HepG2 (cell line): ENCODE measurements around the gene FAM228B. TPM values are rescaled to one million over a fixed set of nuclear protein-coding genes. Genes with fewer than 3 reads are reported as not detected.

Experiments
- CC2D1A ChIP-seq: sonication (generic); formaldehyde crosslinking; IDR thresholded peaks from 2 replicates; pipeline ENCODE4 v1.8.1; 2023; ENCODE audit warnings: mild to moderate bottlenecking, missing genetic modification reagents
- ELF3 ChIP-seq: IDR thresholded peaks from 2 replicates; pipeline ENCODE4 v1.6.1; 2016; ENCODE audit warnings: missing genetic modification reagents, missing compliant biosample characterization
- ESRRA ChIP-seq: sonication (generic); formaldehyde crosslinking; IDR thresholded peaks from 2 replicates; pipeline ENCODE4 v1.5.1; 2020; ENCODE audit warnings: mild to moderate bottlenecking, low read depth, missing genetic modification reagents
- HCFC1 ChIP-seq: fragments of 150-350 bp; IDR thresholded peaks from 2 replicates; pipeline ENCODE4 v1.6.1; 2014; ENCODE audit warnings: low read depth, low read length
- HNF4G ChIP-seq, 2 experiments: sonication (generic) in 1 of 2; formaldehyde crosslinking in 1 of 2; IDR thresholded peaks; 2 replicates each; pipeline versions ENCODE4 v1.4.0 to v1.6.1; 2011 to 2020; ENCODE audit warnings: borderline replicate concordance in 2 of 2, low read depth in 2 of 2, mild to moderate bottlenecking in 2 of 2, low read length in 1 of 2, missing genetic modification reagents in 1 of 2, moderate library complexity in 1 of 2
- HOXA3 ChIP-seq: sonication (generic); formaldehyde crosslinking; IDR thresholded peaks from 2 replicates; pipeline ENCODE4 v1.5.0; 2020; ENCODE audit warnings: missing genetic modification reagents
- KDM5B ChIP-seq: sonication (generic); formaldehyde crosslinking; IDR thresholded peaks from 2 replicates; pipeline ENCODE4 v1.4.0; 2020; ENCODE audit warnings: missing genetic modification reagents, mild to moderate bottlenecking, borderline replicate concordance
- RFX5 ChIP-seq: IDR thresholded peaks from 2 replicates; pipeline ENCODE4 v1.6.1; 2011; ENCODE audit warnings: low read depth, low read length, improper control_type of control experiment
- SOX5 ChIP-seq: IDR thresholded peaks from 2 replicates; pipeline ENCODE4 v1.6.1; 2016; ENCODE audit warnings: borderline replicate concordance
- THYN1 ChIP-seq: sonication (generic); formaldehyde crosslinking; IDR thresholded peaks from 2 replicates; pipeline ENCODE4 v1.8.1; 2023; ENCODE audit warnings: low read depth, mild to moderate bottlenecking, moderate library complexity, missing genetic modification reagents, borderline replicate concordance
- ZFP36 ChIP-seq: fragments of 150-350 bp; IDR thresholded peaks from 2 replicates; pipeline ENCODE4 v1.6.1; 2018; ENCODE audit warnings: borderline replicate concordance, low read length, low read depth; ENCODE audit not compliant: partially characterized antibody
- ZNF230 ChIP-seq: sonication (generic); formaldehyde crosslinking; IDR thresholded peaks from 2 replicates; pipeline ENCODE4 v1.4.0; 2020; ENCODE audit warnings: mild to moderate bottlenecking, missing genetic modification reagents
- ZNF317 ChIP-seq: sonication (generic); formaldehyde crosslinking; IDR thresholded peaks from 2 replicates; pipeline ENCODE4 v1.5.0; 2020; ENCODE audit warnings: mild to moderate bottlenecking, missing genetic modification reagents
- ZNF326 ChIP-seq: sonication (generic); formaldehyde crosslinking; IDR thresholded peaks from 2 replicates; pipeline ENCODE4 v1.4.0; 2020; ENCODE audit warnings: missing genetic modification reagents, borderline replicate concordance
- ZNF530 ChIP-seq: sonication (generic); formaldehyde crosslinking; IDR thresholded peaks from 2 replicates; pipeline ENCODE4 v1.5.0; 2020; ENCODE audit warnings: low read depth, mild to moderate bottlenecking, missing genetic modification reagents
- polyA plus RNA-seq, 8 experiments: library from polyadenylated mRNA; depleted of rRNA in 3 of 8; stranded (reverse) in 7 of 8; unstranded in 1 of 8; fragments of >200 nt; fragmentation: Illumina TruSeq in 4 of 8; extraction: Trizol in 4 of 8; gene quantifications; 2 replicates each; pipeline versions ENCODE4 v1.2.1 to v1.2.3, GENCODE V29; 2011 to 2016; ENCODE audit warnings: low read depth in 4 of 8, missing spikeins in 1 of 8, mixed read lengths in 1 of 8; ENCODE audit not compliant: insufficient read depth in 1 of 8
- total RNA-seq, 5 experiments: library from RNA; depleted of rRNA; stranded (reverse); fragments of >200 nt; fragmentation: Illumina TruSeq; extraction: Trizol; gene quantifications; 2 replicates each; pipeline ENCODE4 v1.2.3, GENCODE V29; 2016; ENCODE audit warnings: low read depth in 1 of 5
- TF ChIP-seq, protein P1 (sequence below): IDR thresholded peaks from 2 replicates; pipeline ENCODE4 v1.6.1; 2018; ENCODE audit warnings: missing genetic modification reagents
- TF ChIP-seq, protein P2 (sequence below): sonication (generic); formaldehyde crosslinking; IDR thresholded peaks from 2 replicates; pipeline ENCODE4 v1.4.0; 2020; ENCODE audit warnings: missing genetic modification reagents
- TF ChIP-seq, protein P3 (sequence below): sonication (generic); formaldehyde crosslinking; IDR thresholded peaks from 2 replicates; pipeline ENCODE4 v1.4.0; 2020; ENCODE audit warnings: mild to moderate bottlenecking, low read depth, missing genetic modification reagents
- TF ChIP-seq, protein P4 (sequence below): sonication (generic); formaldehyde crosslinking; IDR thresholded peaks from 2 replicates; pipeline ENCODE4 v1.4.0; 2020; ENCODE audit warnings: missing genetic modification reagents
- TF ChIP-seq, protein P5 (sequence below): sonication (generic); formaldehyde crosslinking; IDR thresholded peaks from 2 replicates; pipeline ENCODE4 v1.5.0; 2020; ENCODE audit warnings: missing genetic modification reagents, mild to moderate bottlenecking, borderline replicate concordance

FAM228B gene
- total and polyA plus RNA-seq, 2 of the 13 experiments (the other 11 are each of a cell fraction or from before 2014, with no cell fraction given), result 0.79 to 1.1 TPM

DNA sequence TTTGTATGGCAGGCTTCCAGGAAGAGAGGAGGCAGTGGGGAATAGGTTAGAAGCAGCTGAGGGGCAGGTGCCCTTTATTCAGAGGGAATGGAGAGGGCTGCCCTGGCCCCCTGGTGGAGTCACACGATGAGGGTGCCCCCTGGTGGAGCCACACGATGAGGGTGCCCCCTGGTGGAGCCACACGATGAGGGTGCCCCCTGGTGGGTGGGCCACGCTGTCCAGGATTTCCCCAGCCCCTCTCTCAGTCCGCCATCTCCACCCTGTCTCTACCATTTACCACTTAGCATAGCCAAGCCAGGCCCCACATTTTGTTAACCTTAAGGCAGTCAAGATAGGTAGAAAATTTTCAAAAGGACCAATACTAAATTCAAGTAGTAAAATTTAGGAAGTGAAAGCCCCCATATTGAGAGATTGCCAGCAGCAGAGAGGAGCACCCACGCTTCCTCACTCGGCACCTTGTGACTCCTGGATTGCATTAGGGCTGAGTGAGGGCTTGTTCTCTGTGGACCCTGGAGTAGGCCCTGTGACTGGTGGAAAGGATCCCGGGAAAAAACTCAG, 41.2 kb downstream of the FAM228B start (continued):
- TF ChIP-seq, protein P1, sequence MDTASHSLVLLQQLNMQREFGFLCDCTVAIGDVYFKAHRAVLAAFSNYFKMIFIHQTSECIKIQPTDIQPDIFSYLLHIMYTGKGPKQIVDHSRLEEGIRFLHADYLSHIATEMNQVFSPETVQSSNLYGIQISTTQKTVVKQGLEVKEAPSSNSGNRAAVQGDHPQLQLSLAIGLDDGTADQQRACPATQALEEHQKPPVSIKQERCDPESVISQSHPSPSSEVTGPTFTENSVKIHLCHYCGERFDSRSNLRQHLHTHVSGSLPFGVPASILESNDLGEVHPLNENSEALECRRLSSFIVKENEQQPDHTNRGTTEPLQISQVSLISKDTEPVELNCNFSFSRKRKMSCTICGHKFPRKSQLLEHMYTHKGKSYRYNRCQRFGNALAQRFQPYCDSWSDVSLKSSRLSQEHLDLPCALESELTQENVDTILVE (CRISPR knock-in tag), result 0 out of 2 replicates have a peak, but pooled peaks have one; percentile 43
- TF ChIP-seq SOX5, result no peak
- no peak for TF ChIP-seq ZNF326
- TF ChIP-seq KDM5B (CRISPR knock-in tag), result 0 out of 2 replicates have a peak, but pooled peaks have one; percentile 31
- TF ChIP-seq, protein P2, sequence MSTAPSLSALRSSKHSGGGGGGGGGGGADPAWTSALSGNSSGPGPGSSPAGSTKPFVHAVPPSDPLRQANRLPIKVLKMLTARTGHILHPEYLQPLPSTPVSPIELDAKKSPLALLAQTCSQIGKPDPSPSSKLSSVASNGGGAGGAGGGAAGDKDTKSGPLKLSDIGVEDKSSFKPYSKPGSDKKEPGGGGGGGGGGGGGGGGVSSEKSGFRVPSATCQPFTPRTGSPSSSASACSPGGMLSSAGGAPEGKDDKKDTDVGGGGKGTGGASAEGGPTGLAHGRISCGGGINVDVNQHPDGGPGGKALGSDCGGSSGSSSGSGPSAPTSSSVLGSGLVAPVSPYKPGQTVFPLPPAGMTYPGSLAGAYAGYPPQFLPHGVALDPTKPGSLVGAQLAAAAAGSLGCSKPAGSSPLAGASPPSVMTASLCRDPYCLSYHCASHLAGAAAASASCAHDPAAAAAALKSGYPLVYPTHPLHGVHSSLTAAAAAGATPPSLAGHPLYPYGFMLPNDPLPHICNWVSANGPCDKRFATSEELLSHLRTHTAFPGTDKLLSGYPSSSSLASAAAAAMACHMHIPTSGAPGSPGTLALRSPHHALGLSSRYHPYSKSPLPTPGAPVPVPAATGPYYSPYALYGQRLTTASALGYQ (CRISPR knock-in tag), result 0 out of 2 replicates have a peak, but pooled peaks have one; percentile 17
- peak; percentile 25 for TF ChIP-seq ZFP36
- TF ChIP-seq THYN1 (CRISPR knock-in tag), result no peak
- TF ChIP-seq HOXA3 (CRISPR knock-in tag), result peak; percentile 33; the same call in 1 of the 2 replicates
- TF ChIP-seq, protein P3, sequence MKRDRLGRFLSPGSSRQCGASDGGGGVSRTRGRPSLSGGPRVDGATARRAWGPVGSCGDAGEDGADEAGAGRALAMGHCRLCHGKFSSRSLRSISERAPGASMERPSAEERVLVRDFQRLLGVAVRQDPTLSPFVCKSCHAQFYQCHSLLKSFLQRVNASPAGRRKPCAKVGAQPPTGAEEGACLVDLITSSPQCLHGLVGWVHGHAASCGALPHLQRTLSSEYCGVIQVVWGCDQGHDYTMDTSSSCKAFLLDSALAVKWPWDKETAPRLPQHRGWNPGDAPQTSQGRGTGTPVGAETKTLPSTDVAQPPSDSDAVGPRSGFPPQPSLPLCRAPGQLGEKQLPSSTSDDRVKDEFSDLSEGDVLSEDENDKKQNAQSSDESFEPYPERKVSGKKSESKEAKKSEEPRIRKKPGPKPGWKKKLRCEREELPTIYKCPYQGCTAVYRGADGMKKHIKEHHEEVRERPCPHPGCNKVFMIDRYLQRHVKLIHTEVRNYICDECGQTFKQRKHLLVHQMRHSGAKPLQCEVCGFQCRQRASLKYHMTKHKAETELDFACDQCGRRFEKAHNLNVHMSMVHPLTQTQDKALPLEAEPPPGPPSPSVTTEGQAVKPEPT (CRISPR knock-in tag), result no peak
- TF ChIP-seq, protein P4, sequence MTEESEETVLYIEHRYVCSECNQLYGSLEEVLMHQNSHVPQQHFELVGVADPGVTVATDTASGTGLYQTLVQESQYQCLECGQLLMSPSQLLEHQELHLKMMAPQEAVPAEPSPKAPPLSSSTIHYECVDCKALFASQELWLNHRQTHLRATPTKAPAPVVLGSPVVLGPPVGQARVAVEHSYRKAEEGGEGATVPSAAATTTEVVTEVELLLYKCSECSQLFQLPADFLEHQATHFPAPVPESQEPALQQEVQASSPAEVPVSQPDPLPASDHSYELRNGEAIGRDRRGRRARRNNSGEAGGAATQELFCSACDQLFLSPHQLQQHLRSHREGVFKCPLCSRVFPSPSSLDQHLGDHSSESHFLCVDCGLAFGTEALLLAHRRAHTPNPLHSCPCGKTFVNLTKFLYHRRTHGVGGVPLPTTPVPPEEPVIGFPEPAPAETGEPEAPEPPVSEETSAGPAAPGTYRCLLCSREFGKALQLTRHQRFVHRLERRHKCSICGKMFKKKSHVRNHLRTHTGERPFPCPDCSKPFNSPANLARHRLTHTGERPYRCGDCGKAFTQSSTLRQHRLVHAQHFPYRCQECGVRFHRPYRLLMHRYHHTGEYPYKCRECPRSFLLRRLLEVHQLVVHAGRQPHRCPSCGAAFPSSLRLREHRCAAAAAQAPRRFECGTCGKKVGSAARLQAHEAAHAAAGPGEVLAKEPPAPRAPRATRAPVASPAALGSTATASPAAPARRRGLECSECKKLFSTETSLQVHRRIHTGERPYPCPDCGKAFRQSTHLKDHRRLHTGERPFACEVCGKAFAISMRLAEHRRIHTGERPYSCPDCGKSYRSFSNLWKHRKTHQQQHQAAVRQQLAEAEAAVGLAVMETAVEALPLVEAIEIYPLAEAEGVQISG (CRISPR knock-in tag), result peak; percentile 79
- peak; percentile 45; the same call in 1 of the 2 replicates for TF ChIP-seq ZNF317 (CRISPR knock-in tag)
- TF ChIP-seq CC2D1A (CRISPR knock-in tag), result no peak
- TF ChIP-seq RFX5, result peak; percentile 14; the same call in 1 of the 2 replicates
- TF ChIP-seq ZNF530 (CRISPR knock-in tag), result no peak
- 0 out of 2 replicates have a peak, but pooled peaks have one; percentile 16 for TF ChIP-seq ELF3 (CRISPR knock-in tag)
- TF ChIP-seq ZNF230, result no peak
- TF ChIP-seq HNF4G (IDR thresholded peaks at IDR 0.05; ENCODE audit: borderline replicate concordance, low read depth, low read length), result no peak
- peak; percentile 44; the same call in 1 of the 2 replicates for TF ChIP-seq HNF4G (CRISPR knock-in tag; IDR thresholded peaks at IDR 0.05; ENCODE audit: borderline replicate concordance, low read depth)
- TF ChIP-seq, protein P5, sequence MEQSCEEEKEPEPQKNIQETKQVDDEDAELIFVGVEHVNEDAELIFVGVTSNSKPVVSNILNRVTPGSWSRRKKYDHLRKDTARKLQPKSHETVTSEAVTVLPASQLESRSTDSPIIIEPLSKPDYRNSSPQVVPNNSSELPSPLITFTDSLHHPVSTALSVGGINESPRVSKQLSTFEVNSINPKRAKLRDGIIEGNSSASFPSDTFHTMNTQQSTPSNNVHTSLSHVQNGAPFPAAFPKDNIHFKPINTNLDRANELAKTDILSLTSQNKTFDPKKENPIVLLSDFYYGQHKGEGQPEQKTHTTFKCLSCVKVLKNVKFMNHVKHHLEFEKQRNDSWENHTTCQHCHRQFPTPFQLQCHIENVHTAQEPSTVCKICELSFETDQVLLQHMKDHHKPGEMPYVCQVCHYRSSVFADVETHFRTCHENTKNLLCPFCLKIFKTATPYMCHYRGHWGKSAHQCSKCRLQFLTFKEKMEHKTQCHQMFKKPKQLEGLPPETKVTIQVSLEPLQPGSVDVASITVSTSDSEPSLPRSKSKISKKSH (CRISPR knock-in tag), result no peak
- TF ChIP-seq ESRRA (CRISPR knock-in tag), result no peak
- TF ChIP-seq HCFC1, result no peak
